GM21526 (cell line): ENCODE measurements around the gene LEMD3.

Experiments used
- ATAC-seq: cut with Tn5 transposase; IDR thresholded peaks from one replicate; pipeline ENCODE4 v1.9.1; 2021; ENCODE audit warnings: moderate library complexity; ENCODE audit not compliant: unreplicated experiment, low FRiP score

The LEMD3 gene

GRCh38 chr12:65168681-65169319 lies 583 bp upstream of the LEMD3 start:
- no peak for ATAC-seq

- peak; percentile 46 for ATAC-seq
These were observed 962 bp downstream of the LEMD3 start for GRCh38 chr12:65170209-65170881.

GRCh38 chr12:65171073-65171472 lies 1.7 kb downstream of the LEMD3 start:
- no peak for ATAC-seq

- no peak for ATAC-seq
These were observed 2.5 kb downstream of the LEMD3 start for GRCh38 chr12:65171870-65172269.

GRCh38 chr12:65175385-65175784 lies 6.0 kb downstream of the LEMD3 start:
- no peak for ATAC-seq

- ATAC-seq: no peak
These were observed 12.8 kb downstream of the LEMD3 start for GRCh38 chr12:65182012-65182739.

GRCh38 chr12:65184176-65184857 lies 14.9 kb downstream of the LEMD3 start:
- ATAC-seq: no peak

- ATAC-seq: no peak
These were observed 15.5 kb downstream of the LEMD3 start for GRCh38 chr12:65184858-65185229.

GRCh38 chr12:65187665-65188064 lies 18.3 kb downstream of the LEMD3 start:
- no peak for ATAC-seq

- peak; percentile 52 for ATAC-seq
These were observed 18.9 kb downstream of the LEMD3 start for GRCh38 chr12:65188179-65188701.

GRCh38 chr12:65189028-65189718 lies 19.8 kb downstream of the LEMD3 start:
- peak; percentile 93 for ATAC-seq

- ATAC-seq: no peak
These were observed 23.7 kb downstream of the LEMD3 start for GRCh38 chr12:65192963-65193516.

- ATAC-seq: no peak
These were observed 25.6 kb downstream of the LEMD3 start for GRCh38 chr12:65194949-65195348.

- ATAC-seq: no peak
These were observed 26.1 kb downstream of the LEMD3 start for GRCh38 chr12:65195387-65196055.

GRCh38 chr12:65196762-65197567 lies 27.6 kb downstream of the LEMD3 start:
- no peak for ATAC-seq

GRCh38 chr12:65199604-65200003 lies 30.2 kb downstream of the LEMD3 start:
- ATAC-seq: no peak

GRCh38 chr12:65200007-65200665 lies 30.8 kb downstream of the LEMD3 start:
- ATAC-seq: no peak

GRCh38 chr12:65203376-65203775 lies 34.0 kb downstream of the LEMD3 start:
- no peak for ATAC-seq
